GM18502 (cell line): ENCODE measurements around the gene EPYC.

Source experiments
- ATAC-seq: cut with Tn5 transposase; IDR thresholded peaks from one replicate; pipeline ENCODE4 v1.9.1; 2021; ENCODE audit warnings: mild to moderate bottlenecking; ENCODE audit not compliant: unreplicated experiment, poor library complexity

EPYC gene

DNA sequence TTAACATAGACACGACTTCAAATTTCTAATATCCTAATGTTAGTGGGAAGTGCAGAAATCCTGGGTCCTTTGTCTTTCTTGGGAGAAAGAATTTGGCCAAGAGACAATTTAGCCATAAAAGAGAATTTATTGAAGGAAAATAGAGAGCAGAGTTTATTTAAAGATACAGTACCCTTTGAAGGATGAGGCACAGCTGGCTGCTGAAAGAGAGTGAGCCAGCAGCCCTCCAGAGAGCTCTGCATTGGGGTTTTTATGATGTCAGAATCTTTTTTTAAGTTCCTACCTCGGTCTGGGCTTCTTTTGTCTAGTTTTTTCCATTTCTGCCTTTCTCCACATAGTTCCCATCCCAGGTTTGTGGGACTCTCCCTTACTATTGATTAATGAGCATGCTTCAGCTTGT lies 87.3 kb downstream of the EPYC start:
- no peak for ATAC-seq

- no peak for ATAC-seq
Measured at GRCh38 chr12:90916516-90916915, 88.3 kb downstream of the EPYC start.

DNA sequence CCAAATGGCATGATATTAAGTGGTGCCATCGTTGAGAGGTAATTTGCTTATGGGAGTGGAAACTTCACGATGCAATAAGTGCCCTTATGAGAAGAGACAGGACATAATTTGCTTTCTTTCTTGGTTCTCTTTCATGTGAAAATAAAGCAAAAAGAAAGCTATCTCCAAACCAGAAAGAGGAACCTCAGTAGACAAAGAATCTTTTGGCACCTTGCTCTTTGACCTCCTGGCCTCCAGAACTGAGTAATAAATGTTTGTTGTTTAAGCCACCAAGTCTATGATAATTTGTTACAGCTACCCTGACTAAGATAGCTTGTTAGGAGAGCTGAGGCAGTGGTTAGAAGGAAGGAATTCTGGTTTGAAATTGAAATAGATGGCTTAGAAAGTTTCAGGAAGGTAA lies 89.4 kb downstream of the EPYC start:
- no peak for ATAC-seq
